HG02678 (cell line): Measurements from ENCODE around the gene SLC35B1.
"Not testable (repeated sequence)": the region's sequence is repeated elsewhere in the genome, so short reads cannot be mapped to it uniquely, and the experiment has no call there.

Experiments
- ATAC-seq: cut with Tn5 transposase; IDR thresholded peaks from one replicate; pipeline ENCODE4 v1.9.1; 2021; ENCODE audit warnings: mild to moderate bottlenecking, moderate library complexity; ENCODE audit not compliant: unreplicated experiment

The SLC35B1 gene

GRCh38 chr17:49674507-49674906 is 33.3 kb downstream of the SLC35B1 start:
- ATAC-seq = no peak

DNA sequence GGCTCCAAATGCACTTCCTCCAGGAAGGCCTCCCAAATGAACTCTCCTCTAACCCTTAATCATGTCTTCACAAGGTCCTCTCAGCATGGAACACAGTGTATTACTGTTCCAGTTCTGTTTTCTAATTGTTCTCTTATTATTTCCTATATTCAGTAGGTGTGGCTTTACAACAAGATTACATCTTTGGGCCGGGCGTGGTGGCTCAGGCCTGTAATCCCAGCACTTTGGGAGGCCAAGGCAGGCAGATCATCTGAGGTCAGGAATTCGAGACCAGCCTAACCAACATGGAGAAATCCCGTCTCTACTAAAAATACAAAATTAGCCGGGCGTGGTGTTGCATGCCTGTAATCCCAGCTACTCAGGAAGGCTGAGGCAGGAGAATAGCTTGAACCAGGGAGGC is 34.1 kb downstream of the SLC35B1 start:
- not testable (repeated sequence) for ATAC-seq

- ATAC-seq = no peak
Measured at GRCh38 chr17:49670641-49671040, 37.1 kb downstream of the SLC35B1 start.

GRCh38 chr17:49670002-49670401 is 37.8 kb downstream of the SLC35B1 start:
- ATAC-seq = no peak

DNA sequence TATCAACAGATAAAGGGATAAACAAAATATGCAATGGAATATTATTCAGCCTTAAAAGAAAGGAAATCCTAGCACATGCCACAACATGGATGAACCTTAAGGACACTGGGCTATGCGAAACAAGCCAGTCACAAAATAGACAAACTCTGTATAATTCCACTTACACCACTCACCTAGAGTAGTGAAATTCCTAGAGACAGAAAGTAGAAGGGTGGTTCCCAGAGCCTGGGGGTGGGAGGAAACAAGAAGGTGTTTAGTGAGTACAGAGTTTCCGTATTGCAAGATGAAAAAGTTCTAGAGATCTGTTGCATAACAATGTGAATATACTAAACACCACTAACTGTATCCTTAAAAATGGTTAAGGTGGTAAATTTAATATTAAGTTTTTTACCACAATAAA is 39.9 kb downstream of the SLC35B1 start:
- no peak for ATAC-seq

DNA sequence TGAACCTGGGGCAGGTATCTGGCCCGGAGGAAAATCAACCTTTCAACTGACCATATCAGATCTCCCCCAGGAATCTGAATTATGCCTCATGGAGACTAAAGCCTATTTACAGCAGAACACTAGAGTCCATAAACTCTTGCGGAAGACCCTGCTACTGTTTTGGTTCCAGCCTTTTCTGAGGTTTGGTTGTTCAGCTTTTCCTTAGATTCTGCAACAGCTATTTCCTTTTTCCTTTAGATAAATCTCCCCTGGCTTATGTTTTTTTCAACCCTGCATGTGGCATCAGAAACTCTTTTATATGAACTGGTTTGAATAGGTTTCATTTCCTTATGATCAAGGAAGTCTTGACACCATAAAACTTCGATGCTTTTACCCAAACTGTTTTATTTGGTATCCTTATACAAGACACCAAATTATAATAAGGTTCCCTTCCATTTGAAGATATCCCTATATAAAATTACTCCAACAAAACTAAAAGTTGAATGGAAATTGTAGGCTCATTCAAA is 43.0 kb downstream of the SLC35B1 start:
- no peak for ATAC-seq

DNA sequence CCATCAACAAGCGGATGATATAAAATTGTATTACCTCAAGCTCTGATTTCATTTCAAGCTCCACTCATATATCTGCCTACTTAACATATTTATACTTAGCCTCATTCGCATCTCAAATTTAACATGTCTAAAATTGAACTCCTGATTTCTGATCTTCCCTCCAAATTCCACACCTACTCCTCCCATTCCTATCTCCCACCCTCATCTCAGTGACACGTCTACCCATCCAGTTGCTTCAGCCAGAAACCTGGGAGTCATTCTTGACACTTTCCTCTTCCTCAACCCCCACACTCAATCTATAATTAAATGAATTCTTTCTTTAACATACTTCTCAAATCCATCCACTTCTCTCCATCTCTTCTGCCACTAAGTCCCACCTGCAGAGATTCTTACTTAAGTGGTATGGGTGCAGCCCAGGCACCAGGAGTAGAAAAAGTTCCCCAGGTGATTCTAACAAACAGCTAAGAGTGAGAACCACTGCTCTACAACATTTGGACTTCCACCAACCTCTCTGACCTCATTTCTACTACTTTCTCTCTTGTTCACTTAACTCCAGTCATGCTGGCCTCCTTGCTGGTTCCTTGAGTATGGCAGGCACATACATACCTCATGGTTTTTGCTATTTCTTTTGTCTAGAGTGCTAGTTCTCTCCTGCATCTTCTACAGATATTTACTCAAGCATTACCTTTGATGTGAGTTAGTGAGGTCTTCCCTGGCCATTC is 47.9 kb downstream of the SLC35B1 start:
- no peak for ATAC-seq

DNA sequence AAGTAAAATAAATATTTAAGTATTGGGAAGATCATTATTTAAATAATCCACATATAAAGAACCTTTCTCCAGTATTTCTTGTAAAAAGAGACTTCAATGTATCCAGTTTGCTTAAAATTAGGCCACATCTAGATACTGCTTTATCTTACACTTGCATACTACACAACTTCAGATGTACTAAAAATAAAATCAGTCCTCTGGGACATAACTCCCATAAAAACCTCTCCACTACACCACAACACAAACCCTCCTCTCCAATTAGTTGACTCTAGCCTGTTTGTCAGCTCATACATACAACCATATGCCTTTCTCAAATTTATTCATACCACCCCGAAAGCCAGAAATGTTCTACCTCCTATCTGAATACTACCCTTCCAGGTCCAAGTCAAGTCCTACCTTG is 51.5 kb downstream of the SLC35B1 start:
- no peak for ATAC-seq
